Posterior cingulate gyrus (tissue), 11 donors: Measurements from ENCODE around the gene KCNQ5.

Experiments used
- DNase-seq, 10 donors: peaks; one replicate each; pipeline versions ENCODE4 v3.0.0 to v3.0.0-alpha.2; 2020 to 2021; ENCODE audit warnings: mixed read lengths in 3 of 10
- intact Hi-C: fragments of 100-400 bp; cut with DNase I; formaldehyde crosslinking; loops from one replicate; pipeline ENCODE4 v1.15.1; 2023

KCNQ5 gene

GRCh38 chr6:72825315-72825911 is 203.5 kb downstream of the KCNQ5 start:
- intact Hi-C loops: no loop called here
- DNase-seq: no peak

DNA sequence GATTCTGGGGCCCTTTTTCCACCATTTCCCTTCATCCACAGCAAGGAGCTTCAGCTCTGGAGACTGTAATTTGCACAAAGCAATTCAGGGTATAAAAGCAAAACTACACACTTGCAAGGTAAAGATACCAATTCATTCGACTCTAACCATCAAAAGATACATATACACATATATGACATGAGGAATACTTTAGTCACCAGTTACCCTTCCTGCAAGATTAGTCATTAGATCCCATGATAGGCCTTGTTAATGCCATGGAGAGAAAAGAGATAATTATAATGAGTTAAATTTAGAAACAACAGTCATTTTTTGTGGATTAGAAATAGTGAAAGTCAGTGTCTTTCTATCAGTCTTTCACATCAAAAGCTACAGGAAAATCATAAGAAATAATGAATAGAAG is 204.2 kb downstream of the KCNQ5 start:
- intact Hi-C loops: no loop called here
- no peak for DNase-seq

- no peak for DNase-seq
- intact Hi-C loops: no loop called here
Measured at GRCh38 chr6:72826744-72827438, 205.0 kb downstream of the KCNQ5 start.

DNA sequence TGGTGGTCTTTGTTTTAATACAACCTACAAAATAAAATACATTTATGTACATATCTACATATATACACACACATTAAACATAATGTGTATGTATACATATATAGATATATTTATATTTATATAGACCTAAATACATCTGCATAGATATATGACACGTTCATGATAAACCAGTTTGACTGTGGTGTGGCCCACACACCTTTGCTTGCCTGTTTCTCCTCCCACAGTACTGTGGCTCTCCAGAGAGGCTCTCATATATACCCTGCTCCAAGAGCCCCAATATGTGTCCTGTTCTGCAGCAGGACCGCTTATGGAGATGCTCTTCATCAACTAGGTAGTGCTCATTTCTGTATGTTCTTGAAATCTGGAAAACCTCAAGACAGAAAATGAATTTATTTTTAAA is 207.0 kb downstream of the KCNQ5 start:
- DNase-seq: no peak
- intact Hi-C loops: no loop called here

GRCh38 chr6:72832271-72832670 is 210.4 kb downstream of the KCNQ5 start:
- no peak for DNase-seq
- intact Hi-C loops: no loop called here

- no peak for DNase-seq
- intact Hi-C loops: no loop called here
Measured at GRCh38 chr6:72835749-72836148, 213.9 kb downstream of the KCNQ5 start.

- no peak for DNase-seq
- intact Hi-C loops: no loop called here
Measured at GRCh38 chr6:72836971-72837370, 215.1 kb downstream of the KCNQ5 start.

DNA sequence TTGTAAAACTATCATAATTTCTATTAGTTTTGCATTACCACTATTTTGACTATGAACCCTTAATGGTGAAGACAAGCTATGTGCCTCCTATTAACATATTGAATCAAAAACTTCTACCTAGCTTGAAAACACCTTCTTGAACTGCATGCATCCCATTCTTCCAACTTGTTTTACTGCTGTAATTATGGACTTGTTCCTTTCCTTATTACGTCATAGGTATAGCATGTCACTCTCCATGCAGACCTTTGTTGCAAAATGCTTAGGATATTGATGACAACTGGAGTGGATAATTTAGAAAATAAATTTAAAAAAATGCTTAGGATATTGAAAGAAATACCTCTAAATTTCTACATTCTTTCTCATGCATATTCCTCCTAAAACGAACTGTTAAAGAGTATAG is 219.3 kb downstream of the KCNQ5 start:
- intact Hi-C loops: no loop called here
- DNase-seq: no peak

DNA sequence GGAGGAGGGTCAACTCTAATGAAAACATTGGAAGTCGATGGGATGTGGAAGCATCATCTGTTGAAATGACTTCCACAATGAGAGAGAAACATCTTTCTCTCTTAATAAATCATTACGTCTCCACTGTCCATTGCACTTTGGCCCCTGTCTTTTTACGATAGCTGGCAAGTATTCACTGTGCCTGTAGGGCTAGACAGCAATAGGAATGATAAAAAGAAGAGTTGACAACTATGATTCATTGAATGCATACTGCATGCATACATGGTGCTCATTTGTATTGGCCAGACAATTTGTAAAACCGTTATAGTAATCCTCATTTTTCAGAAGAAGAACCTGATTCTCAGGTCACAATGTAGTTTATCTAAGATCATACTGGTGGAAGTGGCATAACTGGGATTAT is 220.3 kb downstream of the KCNQ5 start:
- intact Hi-C loops: no loop called here
- no peak for DNase-seq

- intact Hi-C loops: no loop called here
- DNase-seq: no peak
Measured at GRCh38 chr6:72844614-72845013, 222.8 kb downstream of the KCNQ5 start.

DNA sequence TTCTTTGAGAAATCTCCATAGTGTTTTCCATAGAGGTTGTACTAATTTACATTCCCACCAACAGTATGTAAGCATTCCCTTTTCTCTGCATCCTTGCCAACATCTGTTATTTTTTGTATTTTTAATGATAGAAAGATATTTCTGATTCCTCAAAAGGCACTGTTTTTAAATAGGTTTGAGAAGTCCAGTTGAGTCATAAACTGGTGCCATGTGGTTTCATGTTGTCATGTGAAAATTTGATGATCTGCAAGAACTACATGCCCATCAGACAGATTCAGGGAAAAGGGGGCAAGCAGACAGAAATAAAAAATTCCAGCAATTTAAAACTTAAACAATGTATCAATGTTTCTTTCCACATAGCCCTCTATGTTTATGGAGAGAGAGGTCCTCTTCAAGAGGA is 227.5 kb downstream of the KCNQ5 start:
- intact Hi-C loops: no loop called here
- no peak for DNase-seq

DNA sequence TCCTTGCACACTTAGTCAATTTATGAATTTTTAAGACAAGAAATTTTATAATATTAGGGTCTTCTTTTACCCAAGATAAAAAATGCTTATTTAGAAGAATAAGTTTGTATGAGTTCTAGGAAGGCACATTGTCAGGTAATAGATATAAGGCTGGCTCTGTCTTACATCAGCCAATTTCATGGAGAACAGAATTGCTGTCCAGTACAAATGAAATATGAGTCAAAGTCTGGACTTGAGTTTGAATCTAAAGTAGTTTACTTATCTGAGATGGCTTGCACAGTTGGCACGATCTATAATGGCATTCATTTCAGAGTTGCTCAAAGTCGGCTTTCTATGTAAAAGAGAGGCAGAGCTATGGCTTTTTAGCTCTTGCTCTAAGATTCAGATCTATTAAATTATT is 228.2 kb downstream of the KCNQ5 start:
- no peak for DNase-seq
- intact Hi-C loops: no loop called here

DNA sequence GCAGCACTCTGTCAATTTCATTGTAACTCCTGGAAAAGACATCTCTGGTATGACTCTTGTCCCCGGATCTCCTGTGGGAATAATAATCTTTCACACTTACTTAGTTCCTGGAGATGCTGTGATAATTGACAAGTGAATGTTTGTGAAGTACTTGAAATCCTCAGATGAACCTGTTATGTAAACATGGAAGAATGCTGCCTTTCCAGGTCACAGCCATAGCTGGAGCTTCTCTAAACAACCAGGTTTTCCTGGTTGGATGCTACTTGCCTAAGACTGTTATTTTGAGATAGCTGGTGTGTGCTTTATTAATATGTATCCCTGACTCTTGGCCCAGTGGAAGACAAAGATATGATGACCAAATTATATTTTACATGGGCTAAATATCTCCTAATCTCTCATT is 228.6 kb downstream of the KCNQ5 start:
- DNase-seq: no peak
- intact Hi-C loops: no loop called here

DNA sequence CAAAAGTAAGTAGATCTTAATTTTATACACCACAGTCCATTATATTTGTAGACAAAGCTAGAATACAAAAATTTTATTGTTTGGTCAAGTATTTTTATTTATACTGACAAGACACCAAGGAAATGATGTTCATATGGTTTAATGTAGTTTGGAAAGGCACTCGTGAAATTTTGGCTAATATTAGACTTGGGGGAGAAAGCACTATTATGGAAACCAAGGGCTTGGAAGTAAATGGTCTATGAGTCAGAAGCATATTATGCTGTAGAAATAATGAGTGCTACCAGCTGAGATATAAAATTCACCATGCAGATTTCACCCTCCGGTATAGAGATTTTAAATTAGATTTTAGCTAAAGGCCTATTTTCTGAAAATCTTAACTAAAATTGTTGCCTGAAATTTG is 233.6 kb downstream of the KCNQ5 start:
- intact Hi-C loops: no loop called here
- DNase-seq: no peak

- intact Hi-C loops: no loop called here
Measured at GRCh38 chr6:72856801-72857200, 234.9 kb downstream of the KCNQ5 start.

GRCh38 chr6:72857791-72858585 is 236.1 kb downstream of the KCNQ5 start:
- DNase-seq: no peak
- intact Hi-C loops: no loop called here

More at GRCh38 chr6:72856801-72857200, 234.9 kb downstream of the KCNQ5 start:
- peak in 1 of 10 donors; percentile 60 for DNase-seq

DNA sequence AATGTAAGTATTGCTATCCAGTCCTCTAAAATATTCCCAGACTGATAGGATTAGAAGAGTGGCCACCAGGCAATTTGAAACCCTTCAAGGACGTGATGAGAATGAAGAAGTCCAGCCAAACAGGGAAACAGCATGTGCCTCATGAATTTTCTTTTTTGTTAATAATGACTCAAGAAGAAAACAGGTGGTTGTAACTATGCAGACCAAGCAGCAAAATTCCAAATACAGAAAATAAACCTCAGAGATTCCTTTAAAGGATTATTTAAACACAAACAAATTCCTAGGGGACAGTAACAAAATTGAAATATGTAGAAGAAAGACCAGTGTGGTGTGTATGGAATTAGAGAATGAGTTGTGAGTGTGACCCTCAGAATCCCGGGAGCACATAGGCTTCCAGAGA is 239.2 kb downstream of the KCNQ5 start:
- intact Hi-C loops: no loop called here
- no peak for DNase-seq

DNA sequence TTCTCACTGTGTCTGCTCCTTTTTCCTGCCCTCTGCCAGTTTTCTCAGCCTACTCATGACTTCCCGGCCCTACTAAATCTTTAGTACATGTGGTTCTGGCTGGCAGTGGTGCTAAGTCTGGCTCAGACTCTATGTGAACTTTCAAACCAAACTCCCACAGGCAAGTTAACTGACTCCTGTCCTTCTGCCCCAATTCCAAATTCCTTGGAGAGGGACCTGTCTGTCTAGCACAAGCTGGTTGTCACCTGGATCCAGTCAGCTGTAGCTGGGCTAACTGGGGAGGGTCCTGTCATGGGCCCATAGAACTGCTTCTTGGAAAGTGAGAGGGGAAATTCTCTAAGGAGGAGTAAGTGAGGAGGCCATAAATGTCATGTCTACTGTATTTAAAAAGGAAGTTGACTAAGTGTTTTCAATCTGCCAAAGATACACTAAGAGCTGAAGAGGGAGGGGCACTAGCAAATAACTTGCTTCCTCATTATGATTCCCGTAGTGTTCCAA is 240.1 kb downstream of the KCNQ5 start:
- intact Hi-C loops: no loop called here
- no peak for DNase-seq

DNA sequence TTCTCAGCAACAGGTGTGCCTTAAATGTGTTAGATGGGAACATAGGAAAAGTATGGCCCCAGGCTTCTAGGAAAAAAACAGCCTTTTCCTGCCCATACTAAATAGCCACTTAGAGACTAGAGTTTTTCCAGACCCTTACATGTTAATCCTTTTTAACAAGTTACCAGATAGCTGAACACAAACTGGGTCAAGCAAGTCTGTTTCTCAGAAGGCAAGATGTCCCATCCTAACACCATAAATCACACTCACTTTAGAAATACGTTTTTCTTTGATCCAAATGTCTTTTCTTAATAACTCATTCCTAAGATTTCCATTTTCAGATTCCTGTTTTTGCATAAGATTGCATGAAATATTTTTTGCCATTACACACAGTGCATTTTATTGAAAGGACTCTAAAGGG is 241.3 kb downstream of the KCNQ5 start:
- DNase-seq: no peak
- intact Hi-C loops: no loop called here

DNA sequence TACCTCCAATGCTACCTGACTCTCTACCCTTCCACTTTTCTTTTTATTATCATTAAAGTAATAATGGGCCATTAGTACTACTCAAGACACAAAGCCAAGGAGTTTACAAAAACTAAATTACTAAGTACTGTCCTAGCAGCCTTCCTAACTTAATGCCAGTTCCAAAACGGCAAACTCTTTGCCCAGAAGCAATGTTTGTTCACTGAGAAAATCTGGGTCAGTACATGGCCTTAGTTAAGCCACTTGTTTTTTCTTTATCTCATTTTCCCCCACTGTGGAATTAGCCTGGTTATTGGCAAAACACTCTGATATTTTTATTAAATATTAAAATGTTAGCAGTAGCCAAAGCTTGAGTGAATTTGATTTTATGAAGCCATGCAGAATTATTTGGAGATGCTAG is 242.4 kb downstream of the KCNQ5 start:
- intact Hi-C loops: no loop called here
- no peak for DNase-seq

GRCh38 chr6:72864799-72865198 is 242.9 kb downstream of the KCNQ5 start:
- DNase-seq: no peak
- intact Hi-C loops: no loop called here

DNA sequence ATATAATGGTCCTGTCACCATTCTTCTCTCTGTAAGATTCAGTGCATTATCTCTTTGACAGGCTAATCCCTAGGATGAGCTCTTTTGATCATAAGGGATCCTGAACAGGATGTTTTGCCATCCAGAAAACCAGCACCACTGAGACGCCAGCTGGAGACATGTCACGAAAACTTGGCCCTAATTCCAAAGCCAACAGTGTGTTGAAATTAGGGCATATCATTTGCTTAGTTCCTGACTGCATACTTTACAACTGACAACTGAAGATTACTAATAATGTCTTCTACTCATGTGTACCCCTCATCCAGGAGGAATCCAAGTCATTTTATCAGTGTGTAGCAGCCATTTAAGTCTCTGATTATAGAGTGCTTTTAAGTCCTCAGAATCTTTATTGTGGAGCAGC is 243.6 kb downstream of the KCNQ5 start:
- no peak for DNase-seq
- intact Hi-C loops: no loop called here
